ENCODE results near the gene EMP1. TPM values are rescaled to one million over a fixed set of nuclear protein-coding genes. Genes with fewer than 3 reads are reported as not detected.

The EMP1 gene
- total RNA-seq, 1 donor: 16.6 TPM

DNA sequence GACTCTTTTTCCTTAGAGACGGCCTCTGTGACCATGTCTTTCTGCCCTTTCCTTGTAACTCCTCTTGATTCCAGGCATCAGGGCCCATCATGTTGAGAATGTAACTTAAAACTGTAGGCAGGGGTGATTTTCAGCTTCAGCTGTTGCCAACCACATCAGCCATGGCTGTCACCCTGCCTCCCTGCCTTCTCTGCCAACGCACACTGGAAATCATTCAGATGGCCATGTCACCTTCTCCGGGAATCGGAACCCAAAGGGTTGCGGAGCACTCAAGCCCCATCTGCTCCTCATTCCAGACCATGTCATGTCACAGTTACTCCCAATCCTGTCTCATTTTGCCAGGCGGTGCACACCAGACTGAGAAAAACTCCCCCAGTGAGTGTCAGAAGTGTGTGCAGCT lies 72.1 kb downstream of the EMP1 start:
- Histone ChIP-seq H3K9me3 (ENCODE audit: low read depth, low read length) (no peaks in the 10 kb centered on the region), H3K27me3 (ENCODE audit: insufficient read depth, low read length) (peaks cover 1% of the 10 kb centered on the region), H3K4me3 (ENCODE audit: low read length) (no peak overlapping the region), H3K4me1 (ENCODE audit: insufficient read depth, low read length) (no peaks in the 10 kb centered on the region)

Other genes with a start within 250 kb of the EMP1 start
- gene GPRC5D, start 244.6 kb upstream of the EMP1 start, total RNA-seq: 0.31 TPM
- 4.3 TPM for gene HEBP1, start 196.5 kb upstream of the EMP1 start, total RNA-seq
- gene FAM234B, start 152.3 kb upstream of the EMP1 start, total RNA-seq: 3.9 TPM
- not detected for gene GSG1, start 93.1 kb upstream of the EMP1 start, total RNA-seq